GM12878 (cell line): ENCODE results near the gene ARHGAP26. TPM values are rescaled to one million over a fixed set of nuclear protein-coding genes. Genes with fewer than 3 reads are reported as not detected.

Experiments used
- ATAC-seq: fragments of 200-7000 bp; cut with Tn5 transposase; 3 replicates; pipeline ENCODE4 v1.9.1; 2020; ENCODE audit warnings: mild to moderate bottlenecking, moderate library complexity
- BruUV-seq: library from RNA; stranded (reverse); fragments of 400-500 nt; replicated peaks from 2 replicates; lab custom pipeline; 2021; lab: Mats Ljungman, UMichigan
- CTCF ChIA-PET: fragments of 300-600 bp; sonication (Branson Sonifier 250); formaldehyde crosslinking; extraction: SDS; loops from one replicate; lab custom pipeline; 2021; ENCODE audit warnings: inconsistent platforms; lab: Yijun Ruan, JAX
- POLR2A ChIA-PET: fragments of 350-600 bp; formaldehyde crosslinking; extraction: SDS; loops from one replicate; lab custom pipeline; 2021; ENCODE audit warnings: inconsistent platforms; lab: Charles Lee
- RAD21 ChIA-PET: fragments of 300-600 bp; sonication (Branson Sonifier 250); formaldehyde crosslinking; loops from one replicate; lab custom pipeline; 2023; ENCODE audit warnings: antibody characterized with exemption; ENCODE audit not compliant: unreplicated experiment; lab: Charles Lee
- SMC1A ChIA-PET: fragments of 300-600 bp; sonication (Branson Sonifier 250); formaldehyde crosslinking; loops from one replicate; lab custom pipeline; 2023; ENCODE audit not compliant: unreplicated experiment, uncharacterized antibody; lab: Charles Lee
- DNase-seq: peaks from one replicate; pipeline ENCODE4 v3.0.0-alpha.2; 2011; ENCODE audit warnings: low read depth, low spot score
- FAIRE-seq: peaks from 3 replicates; lab custom pipeline; 2011; peaks lifted over from hg19 to GRCh38; lab: Jason Lieb, UNC
- H2AFZ ChIP-seq: 2 replicates; pipeline ENCODE4 v1.6.0; 2011; ENCODE audit warnings: low read depth, low read length, control low read depth; ENCODE audit not compliant: control insufficient read depth
- H3K27ac ChIP-seq: 2 replicates; pipeline ENCODE4 v1.5.1; 2011; ENCODE audit warnings: control low read depth; ENCODE audit not compliant: control insufficient read depth, insufficient read depth
- H3K27me3 ChIP-seq, 2 experiments: replicated peaks in 1 of 2; 2 replicates each; pipeline versions ENCODE4 v1.6.0 to v1.6.1; 2011; ENCODE audit warnings: low read length in 1 of 2; ENCODE audit not compliant: control insufficient read depth in 2 of 2, insufficient read depth in 2 of 2
- H3K36me3 ChIP-seq, 2 experiments: 2 replicates each; pipeline ENCODE4 v1.5.1; 2011; ENCODE audit warnings: low read length in 1 of 2; ENCODE audit not compliant: control insufficient read depth in 2 of 2, insufficient read depth in 2 of 2
- H3K4me1 ChIP-seq: 2 replicates; pipeline ENCODE4 v1.6.1; 2011; ENCODE audit warnings: mild to moderate bottlenecking, low read length, moderate library complexity, mixed read lengths; ENCODE audit not compliant: control insufficient read depth, insufficient read depth
- H3K4me2 ChIP-seq: 2 replicates; pipeline ENCODE4 v1.6.0; 2011; ENCODE audit warnings: control low read depth; ENCODE audit not compliant: control insufficient read depth, insufficient read depth
- H3K4me3 ChIP-seq: fragments of 200-600 bp; sonication (generic); 2 replicates; pipeline ENCODE4 v1.5.1; 2016
- H3K79me2 ChIP-seq: 2 replicates; pipeline ENCODE4 v1.6.0; 2011; ENCODE audit warnings: low read length; ENCODE audit not compliant: control insufficient read depth, insufficient read depth
- H3K9ac ChIP-seq: 2 replicates; pipeline ENCODE4 v1.8.0; 2011; ENCODE audit warnings: low read length, control low read depth, mixed read lengths; ENCODE audit not compliant: control insufficient read depth, insufficient read depth
- H3K9me3 ChIP-seq: replicated peaks from 3 replicates; pipeline ENCODE4 v1.5.1; 2011; ENCODE audit warnings: mild to moderate bottlenecking, low read length; ENCODE audit not compliant: control insufficient read depth, insufficient read depth
- H4K20me1 ChIP-seq: 2 replicates; pipeline ENCODE4 v1.6.0; 2011; ENCODE audit not compliant: control insufficient read depth, insufficient read depth
- BCL11A ChIP-seq: IDR thresholded peaks from 2 replicates; pipeline ENCODE4 v1.6.1; 2011; ENCODE audit warnings: low read depth, low read length
- BCL3 ChIP-seq: IDR thresholded peaks from 2 replicates; pipeline ENCODE4 v1.6.1; 2011; ENCODE audit warnings: borderline replicate concordance, low read depth, mild to moderate bottlenecking, moderate library complexity, low read length; ENCODE audit not compliant: insufficient read depth, poor library complexity, severe bottlenecking
- EGR1 ChIP-seq, 2 experiments: IDR thresholded peaks; 1 replicate in 1 of 2; 2 replicates in 1 of 2; pipeline ENCODE4 v1.6.1; 2011 to 2012; ENCODE audit warnings: low read depth in 2 of 2, low read length in 2 of 2, borderline replicate concordance in 1 of 2, mild to moderate bottlenecking in 1 of 2, moderate library complexity in 1 of 2
- EP300 ChIP-seq, 2 experiments: fragments of 150-350 bp in 1 of 2; IDR thresholded peaks; 2 replicates each; pipeline ENCODE4 v1.6.1; 2011 to 2012; ENCODE audit warnings: low read depth in 2 of 2, low read length in 2 of 2, borderline replicate concordance in 1 of 2, improper control_type of control experiment in 1 of 2, inconsistent platforms in 1 of 2; ENCODE audit not compliant: control insufficient read depth in 1 of 2
- HCFC1 ChIP-seq: fragments of 150-350 bp; IDR thresholded peaks from 2 replicates; pipeline ENCODE4 v1.6.1; 2014; ENCODE audit warnings: low read length
- IKZF2 ChIP-seq, 2 experiments: fragments of 450-650 bp; IDR thresholded peaks; 2 replicates each; pipeline ENCODE4 v1.6.1; 2017; ENCODE audit warnings: mild to moderate bottlenecking in 2 of 2, moderate library complexity in 2 of 2
- IRF4 ChIP-seq: IDR thresholded peaks from 2 replicates; pipeline ENCODE4 v1.6.1; 2011; ENCODE audit warnings: low read depth, low read length
- NR2C2 ChIP-seq: IDR thresholded peaks from 2 replicates; pipeline ENCODE4 v1.6.1; 2011; ENCODE audit warnings: borderline replicate concordance, low read depth; ENCODE audit not compliant: control insufficient read depth, insufficient read length
- TCF3 ChIP-seq: IDR thresholded peaks from 2 replicates; pipeline ENCODE4 v1.6.1; 2012; ENCODE audit warnings: low read depth, mild to moderate bottlenecking, low read length, borderline replicate concordance; ENCODE audit not compliant: insufficient read depth
- YBX1 ChIP-seq: fragments of 450-650 bp; IDR thresholded peaks from 2 replicates; pipeline ENCODE4 v1.6.1; 2016; ENCODE audit warnings: antibody characterized with exemption
- ZBTB11 ChIP-seq: fragments of 450-650 bp; formaldehyde crosslinking; IDR thresholded peaks from 2 replicates; pipeline ENCODE4 v1.5.0; 2022; ENCODE audit warnings: mild to moderate bottlenecking, missing genetic modification characterization
- ZBTB33 ChIP-seq: fragments of 450-650 bp; IDR thresholded peaks from 2 replicates; pipeline ENCODE4 v1.6.1; 2017; ENCODE audit warnings: mild to moderate bottlenecking
- WGBS: methylation state at CpG from one replicate; pipeline ENCODE4 v1.1.6; 2016; ENCODE audit warnings: low lambda C conversion rate; ENCODE audit not compliant: insufficient replicate concordance, insufficient coverage; ENCODE audit errors: missing lambda C conversion rate; 5-methylcytosine and 5-hydroxymethylcytosine counted together
- in situ Hi-C: fragments of 300-500 bp; cut with MboI; formaldehyde crosslinking; loops from 9 replicates; pipeline ENCODE4 v1.14.3; 2018; ENCODE audit warnings: mixed read lengths
- intact Hi-C: fragments of 100-400 bp; cut with micrococcal nuclease; formaldehyde crosslinking; loops from one replicate; pipeline ENCODE4 v1.14.2; 2022; ENCODE audit not compliant: unreplicated experiment
- polyA plus RNA-seq, 11 experiments: library from polyadenylated mRNA; depleted of rRNA in 4 of 11; unstranded in 6 of 11; stranded (reverse) in 5 of 11; fragments of >200 nt; fragmentation: Nextera tagmentation in 4 of 11; fragmentation: Illumina TruSeq in 1 of 11; extraction: Ambion mirVana in 4 of 11; extraction: Trizol in 1 of 11; gene quantifications; 1 replicate in 1 of 11; 2 replicates in 10 of 11; pipeline versions ENCODE4 v1.2.1 to v1.2.3, GENCODE V29; 2011 to 2016; ENCODE audit warnings: inconsistent platforms in 2 of 11, missing spikeins in 2 of 11, low read depth in 1 of 11
- total RNA-seq, 4 experiments: library from RNA; depleted of rRNA in 3 of 4; stranded (reverse); fragments of >200 nt in 3 of 4; fragmentation: Illumina TruSeq in 1 of 4; extraction: Trizol in 1 of 4; gene quantifications; 2 replicates each; pipeline versions ENCODE4 v1.2.1 to v1.2.3, GENCODE V29; 2013 to 2021

The ARHGAP26 gene
- total and polyA plus RNA-seq, 10 of the 15 experiments (the other 5 are each of a cell fraction or from before 2014, with no cell fraction given), result 9.4 to 41.5 (median 19.3) TPM

- ChIA-PET CTCF (interaction anchor here (0.6 to 4.5 kb wide), 5 partner anchors 7 to 142 kb away, joined by 3 to 20 read pairs (median 4); no protein-coding TSS in a partner anchor), SMC1A (interaction anchor here (0.9 to 2.6 kb wide), 14 partner anchors 8 to 145 kb away, joined by 3 to 8 read pairs (median 3); no protein-coding TSS in a partner anchor), RAD21 (interaction anchor here (0.7 to 3.3 kb wide), 3 partner anchors 21 to 48 kb away, joined by 3 to 8 read pairs (median 5); no protein-coding TSS in a partner anchor), POLR2A (no interaction called here)
- Histone ChIP-seq H3K4me3 (no peak overlapping the region), H3K27ac (no peak overlapping the region), H3K36me3 (no peaks in the 10 kb centered on the region; a peak in 1 of 4 replicates), H4K20me1 (no peaks in the 10 kb centered on the region), H3K27me3 (no peaks in the 10 kb centered on the region), H3K9me3 (no peaks in the 10 kb centered on the region), H3K9ac (no peak overlapping the region), H3K4me2 (no peak overlapping the region), H3K79me2 (no peaks in the 10 kb centered on the region), H3K4me1 (no peaks in the 10 kb centered on the region; the same call in 1 of the 2 replicates), H2AFZ (no peak overlapping the region)
- BruUV-seq, result no TSS peak
- ATAC-seq (no peak), FAIRE-seq (no peak), DNase-seq (no peak)
- intact Hi-C loops (no loop called here), in situ Hi-C loops (no loop called here)
- 80% methylated on average over 5 of the region's 5 CpGs for WGBS
- TF ChIP-seq YBX1, result no peak
- no peak for TF ChIP-seq EP300 (IDR thresholded peaks at IDR 0.05; ENCODE audit: borderline replicate concordance in 1 of 2, control insufficient read depth in 1 of 2, low read depth in 2 of 2, low read length in 2 of 2)
- TF ChIP-seq BCL3, result no peak
- no peak for TF ChIP-seq IKZF2 (IDR thresholded peaks at IDR 0.05)
- no peak for TF ChIP-seq BCL11A
- no peak for TF ChIP-seq NR2C2
- no peak for TF ChIP-seq HCFC1
- no peak for TF ChIP-seq TCF3
- TF ChIP-seq IRF4, result no peak
- no peak for TF ChIP-seq EGR1 (IDR thresholded peaks at IDR 0.05; ENCODE audit: borderline replicate concordance in 1 of 2, low read depth in 2 of 2, low read length in 2 of 2)
- no peak for TF ChIP-seq ZBTB33
- TF ChIP-seq ZBTB11, result no peak
These were observed 391.8 kb downstream of the ARHGAP26 start for GRCh38 chr5:143161885-143162540.
